SK-N-SH (cell line): Measurements from ENCODE around the gene TMEM126B. TPM values are rescaled to one million over a fixed set of nuclear protein-coding genes. Genes with fewer than 3 reads are reported as not detected.
A peak's percentile ranks its signal among the peaks of the same experiment; 100 is the strongest.

Source experiments
- CTCF ChIA-PET: fragments of 300-600, 350-600 bp; formaldehyde crosslinking; extraction: SDS; loops from one replicate; lab custom pipeline; 2021; lab: Yijun Ruan, JAX
- POLR2A ChIA-PET: fragments of 350-600 bp; sonication (Branson Sonifier 250); formaldehyde crosslinking; extraction: SDS; loops from one replicate; lab custom pipeline; 2020; ENCODE audit warnings: antibody characterized with exemption, inconsistent platforms; lab: Yijun Ruan, JAX
- DNase-seq: peaks from one replicate; pipeline ENCODE4 v3.0.0; 2012
- H2AFZ ChIP-seq: fragments of 200-600 bp; sonication (generic); 2 replicates; pipeline ENCODE4 v1.8.1; 2016; ENCODE audit warnings: antibody characterized with exemption, mild to moderate bottlenecking, low read depth
- H3F3A ChIP-seq: fragments of 200-600 bp; sonication (generic); replicated peaks from 2 replicates; pipeline ENCODE3; 2016; ENCODE audit warnings: antibody characterized with exemption, mild to moderate bottlenecking; ENCODE audit not compliant: insufficient read depth
- H3K27ac ChIP-seq, 2 experiments: fragments of 200-500 bp in 1 of 2; fragments of 200-600 bp in 1 of 2; sonication (Bioruptor generic) in 1 of 2; sonication (generic), shearing (Covaris generic) in 1 of 2; 2 replicates each; pipeline versions ENCODE4 v1.5.1 to v1.6.1; 2014 to 2016; ENCODE audit warnings: low read depth in 2 of 2, inconsistent platforms in 1 of 2, low read length in 1 of 2, mild to moderate bottlenecking in 1 of 2, mixed read lengths in 1 of 2
- H3K27me3 ChIP-seq: fragments of 200-600 bp; sonication (generic), shearing (Covaris generic); 2 replicates; pipeline ENCODE4 v1.6.1; 2016; ENCODE audit warnings: mixed run types; ENCODE audit not compliant: insufficient read depth
- H3K36me3 ChIP-seq, 2 experiments: fragments of 200-500 bp in 1 of 2; fragments of 200-600 bp in 1 of 2; sonication (Bioruptor generic) in 1 of 2; sonication (generic) in 1 of 2; replicated peaks in 1 of 2; 2 replicates each; pipeline versions ENCODE3 to v1.5.1; 2014 to 2016; ENCODE audit warnings: low read length in 1 of 2, mild to moderate bottlenecking in 1 of 2; ENCODE audit not compliant: insufficient read depth in 2 of 2, control insufficient read depth in 1 of 2
- H3K4me1 ChIP-seq, 2 experiments: fragments of 200-500 bp in 1 of 2; fragments of 200-600 bp in 1 of 2; sonication (Bioruptor generic) in 1 of 2; sonication (generic), shearing (Covaris generic) in 1 of 2; 2 replicates each; pipeline versions ENCODE4 v1.5.1 to v1.6.1; 2014 to 2016; ENCODE audit warnings: low read depth in 1 of 2, low read length in 1 of 2, mixed run types in 1 of 2; ENCODE audit not compliant: insufficient read depth in 2 of 2, control insufficient read depth in 1 of 2
- H3K4me2 ChIP-seq: fragments of 200-600 bp; sonication (generic), shearing (Covaris generic); 2 replicates; pipeline ENCODE4 v1.6.1; 2017; ENCODE audit warnings: mixed run types
- H3K4me3 ChIP-seq, 2 experiments: fragments of 200-500 bp in 1 of 2; fragments of 200-600 bp in 1 of 2; sonication (Bioruptor generic) in 1 of 2; sonication (generic), shearing (Covaris generic) in 1 of 2; 2 replicates each; pipeline versions ENCODE4 v1.5.1 to v1.8.1; 2014 to 2016; ENCODE audit warnings: low read depth in 2 of 2, inconsistent platforms in 1 of 2, low read length in 1 of 2, mild to moderate bottlenecking in 1 of 2, mixed read lengths in 1 of 2, moderate library complexity in 1 of 2
- H3K79me2 ChIP-seq: fragments of 200-600 bp; sonication (generic); 2 replicates; pipeline ENCODE4 v1.8.1; 2017; ENCODE audit warnings: mild to moderate bottlenecking; ENCODE audit not compliant: insufficient read depth
- H3K9ac ChIP-seq: fragments of 200-600 bp; sonication (generic); 2 replicates; pipeline ENCODE4 v1.6.1; 2017; ENCODE audit warnings: mixed run types
- H3K9me2 ChIP-seq: fragments of 200-600 bp; sonication (generic); 2 replicates; pipeline ENCODE4 v1.6.1; 2017; ENCODE audit warnings: mixed run types
- H3K9me3 ChIP-seq: fragments of 200-600 bp; sonication (generic); 2 replicates; pipeline ENCODE4 v1.6.1; 2017; ENCODE audit warnings: mixed run types, mild to moderate bottlenecking, moderate library complexity
- H4K20me1 ChIP-seq: fragments of 200-600 bp; sonication (generic); 2 replicates; pipeline ENCODE4 v1.6.1; 2017; ENCODE audit warnings: mild to moderate bottlenecking, mixed run types; ENCODE audit not compliant: insufficient read depth
- EZH2phosphoT487 ChIP-seq: fragments of 200-600 bp; sonication (generic); IDR thresholded peaks from 2 replicates; pipeline ENCODE4 v1.6.1; 2017; ENCODE audit warnings: low read depth, mixed run types, mild to moderate bottlenecking, antibody characterized with exemption, moderate library complexity, borderline replicate concordance
- GABPA ChIP-seq: IDR thresholded peaks from 2 replicates; pipeline ENCODE4 v1.4.0; 2012; ENCODE audit warnings: low read depth, mild to moderate bottlenecking
- MEF2A ChIP-seq: IDR thresholded peaks from 2 replicates; pipeline ENCODE4 v1.4.0; 2012; ENCODE audit warnings: low read depth, borderline replicate concordance
- MXI1 ChIP-seq: IDR thresholded peaks from 2 replicates; pipeline ENCODE4 v1.6.1; 2012; ENCODE audit warnings: mild to moderate bottlenecking, low read depth, low read length, improper control_type of control experiment
- NFIC ChIP-seq: IDR thresholded peaks from 2 replicates; pipeline ENCODE4 v1.4.0; 2012; ENCODE audit warnings: borderline replicate concordance
- PBX3 ChIP-seq: IDR thresholded peaks from 2 replicates; pipeline ENCODE4; 2012
- POLR2AphosphoS5 ChIP-seq: IDR thresholded peaks from 2 replicates; pipeline ENCODE4 v1.6.1; 2012; ENCODE audit warnings: low read depth, low read length
- RAD21 ChIP-seq: IDR thresholded peaks from 2 replicates; pipeline ENCODE4 v1.6.1; 2012; ENCODE audit warnings: mild to moderate bottlenecking, low read length
- RFX5 ChIP-seq: IDR thresholded peaks from 2 replicates; pipeline ENCODE4 v1.6.1; 2012; ENCODE audit warnings: mild to moderate bottlenecking, improper control_type of control experiment, low read length
- RXRA ChIP-seq: IDR thresholded peaks from 2 replicates; pipeline ENCODE4 v1.4.0; 2012; ENCODE audit warnings: low read depth, mild to moderate bottlenecking, borderline replicate concordance
- SIN3A ChIP-seq: IDR thresholded peaks from 2 replicates; pipeline ENCODE4 v1.6.1; 2012; ENCODE audit warnings: low read depth, mild to moderate bottlenecking, low read length, moderate library complexity, borderline replicate concordance
- TAF1 ChIP-seq: IDR thresholded peaks from 2 replicates; pipeline ENCODE4 v1.6.1; 2012; ENCODE audit warnings: low read depth, mild to moderate bottlenecking, low read length, moderate library complexity, borderline replicate concordance
- WGBS: methylation state at CpG from one replicate; pipeline ENCODE4 v1.1.6; 2017; ENCODE audit warnings: low lambda C conversion rate; 5-methylcytosine and 5-hydroxymethylcytosine counted together
- polyA plus RNA-seq, 3 experiments: library from polyadenylated mRNA; depleted of rRNA; stranded (reverse); fragments of >200 nt; gene quantifications; 2 replicates each; pipeline ENCODE4 v1.2.3, GENCODE V29; 2012
- TF ChIP-seq, protein P1 (sequence below): IDR thresholded peaks from 2 replicates; pipeline ENCODE4 v1.6.1; 2012; ENCODE audit warnings: mild to moderate bottlenecking, low read depth, low read length, moderate library complexity
- TF ChIP-seq, protein P2 (sequence below): IDR thresholded peaks from 2 replicates; pipeline ENCODE4 v1.4.0; 2012; ENCODE audit warnings: low read depth, borderline replicate concordance

The TMEM126B gene
- polyA plus RNA-seq, 1 of the 3 experiments (the other 2 are of a cell fraction), result 27.7 TPM

GRCh38 chr11:85627998-85628770, at the start of gene TMEM126B (continued):
- TF ChIP-seq RXRA (no peak), POLR2AphosphoS5 (peak; percentile 96), RAD21 (no peak), MXI1 (peak; percentile 62), PBX3 (peak; percentile 94), SIN3A (peak; percentile 37; the same call in 1 of the 2 replicates)
- TF ChIP-seq, protein P1, sequence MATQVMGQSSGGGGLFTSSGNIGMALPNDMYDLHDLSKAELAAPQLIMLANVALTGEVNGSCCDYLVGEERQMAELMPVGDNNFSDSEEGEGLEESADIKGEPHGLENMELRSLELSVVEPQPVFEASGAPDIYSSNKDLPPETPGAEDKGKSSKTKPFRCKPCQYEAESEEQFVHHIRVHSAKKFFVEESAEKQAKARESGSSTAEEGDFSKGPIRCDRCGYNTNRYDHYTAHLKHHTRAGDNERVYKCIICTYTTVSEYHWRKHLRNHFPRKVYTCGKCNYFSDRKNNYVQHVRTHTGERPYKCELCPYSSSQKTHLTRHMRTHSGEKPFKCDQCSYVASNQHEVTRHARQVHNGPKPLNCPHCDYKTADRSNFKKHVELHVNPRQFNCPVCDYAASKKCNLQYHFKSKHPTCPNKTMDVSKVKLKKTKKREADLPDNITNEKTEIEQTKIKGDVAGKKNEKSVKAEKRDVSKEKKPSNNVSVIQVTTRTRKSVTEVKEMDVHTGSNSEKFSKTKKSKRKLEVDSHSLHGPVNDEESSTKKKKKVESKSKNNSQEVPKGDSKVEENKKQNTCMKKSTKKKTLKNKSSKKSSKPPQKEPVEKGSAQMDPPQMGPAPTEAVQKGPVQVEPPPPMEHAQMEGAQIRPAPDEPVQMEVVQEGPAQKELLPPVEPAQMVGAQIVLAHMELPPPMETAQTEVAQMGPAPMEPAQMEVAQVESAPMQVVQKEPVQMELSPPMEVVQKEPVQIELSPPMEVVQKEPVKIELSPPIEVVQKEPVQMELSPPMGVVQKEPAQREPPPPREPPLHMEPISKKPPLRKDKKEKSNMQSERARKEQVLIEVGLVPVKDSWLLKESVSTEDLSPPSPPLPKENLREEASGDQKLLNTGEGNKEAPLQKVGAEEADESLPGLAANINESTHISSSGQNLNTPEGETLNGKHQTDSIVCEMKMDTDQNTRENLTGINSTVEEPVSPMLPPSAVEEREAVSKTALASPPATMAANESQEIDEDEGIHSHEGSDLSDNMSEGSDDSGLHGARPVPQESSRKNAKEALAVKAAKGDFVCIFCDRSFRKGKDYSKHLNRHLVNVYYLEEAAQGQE, result 0 out of 2 replicates have a peak, but pooled peaks have one; percentile 28

DNA sequence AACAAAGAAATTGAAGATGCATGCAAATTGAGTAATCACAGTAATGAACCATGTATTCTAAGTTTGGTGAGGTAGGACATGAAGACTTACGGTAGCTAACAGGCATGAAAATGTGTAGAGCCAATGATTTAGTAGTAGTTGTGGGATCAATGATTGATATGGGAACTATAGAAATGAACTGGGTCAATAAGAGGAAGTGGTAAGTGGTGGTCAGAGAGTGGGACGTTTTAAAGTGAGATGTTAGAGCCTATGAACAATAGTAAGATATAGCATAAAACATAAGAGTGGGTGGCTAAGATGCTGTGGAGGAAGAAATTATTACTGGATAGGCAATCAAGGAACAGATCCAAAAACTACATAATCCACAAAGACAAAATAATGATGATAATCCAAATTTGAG, 46.3 kb upstream of the TMEM126B start:
- H3K9me2 ChIP-seq, result no peaks in the 10 kb centered on the region
- H3K27me3 ChIP-seq, result no peaks in the 10 kb centered on the region
- no peak overlapping the region for H3K9ac ChIP-seq
- H3K4me2 ChIP-seq, result no peak overlapping the region
- TF ChIP-seq, protein P2, sequence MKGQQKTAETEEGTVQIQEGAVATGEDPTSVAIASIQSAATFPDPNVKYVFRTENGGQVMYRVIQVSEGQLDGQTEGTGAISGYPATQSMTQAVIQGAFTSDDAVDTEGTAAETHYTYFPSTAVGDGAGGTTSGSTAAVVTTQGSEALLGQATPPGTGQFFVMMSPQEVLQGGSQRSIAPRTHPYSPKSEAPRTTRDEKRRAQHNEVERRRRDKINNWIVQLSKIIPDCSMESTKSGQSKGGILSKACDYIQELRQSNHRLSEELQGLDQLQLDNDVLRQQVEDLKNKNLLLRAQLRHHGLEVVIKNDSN, result no peak
- TF ChIP-seq TAF1 (no peak), NFIC (no peak), MEF2A (no peak), EZH2phosphoT487 (no peak), RFX5 (no peak), GABPA (no peak)
- no peak for DNase-seq
- H4K20me1 ChIP-seq, result no peaks in the 10 kb centered on the region
- H3K79me2 ChIP-seq, result no peaks in the 10 kb centered on the region
- ChIA-PET CTCF (no interaction called here), POLR2A (no interaction called here)
- WGBS, result 41% methylated on average over 2 of the region's 2 CpGs
- H3K9me3 ChIP-seq, result no peaks in the 10 kb centered on the region
- H3F3A ChIP-seq, result no peaks in the 10 kb centered on the region
- H3K4me1 ChIP-seq, result no peaks in the 10 kb centered on the region
- no peak overlapping the region for H3K4me3 ChIP-seq
- no peak overlapping the region for H3K27ac ChIP-seq
- no peak overlapping the region for H2AFZ ChIP-seq
- H3K36me3 ChIP-seq, result no peaks in the 10 kb centered on the region
